K562 (cell line): ENCODE data around the gene PARD3B. TPM values are rescaled to one million over a fixed set of nuclear protein-coding genes. Genes with fewer than 3 reads are reported as not detected.

Experiments used
- ATAC-seq: fragments of 200-7000 bp; cut with Tn5 transposase; 3 replicates; pipeline ENCODE4 v1.9.1; 2020; ENCODE audit warnings: moderate library complexity
- BruUV-seq: library from RNA; stranded (reverse); fragments of 400-500 nt; replicated peaks from 2 replicates; lab custom pipeline; 2021; lab: Mats Ljungman, UMichigan
- CTCF ChIA-PET: fragments of 300-600 bp; formaldehyde crosslinking; extraction: SDS; loops from one replicate; lab custom pipeline; 2021; ENCODE audit warnings: low intra/inter-chr PET ratio; lab: Yijun Ruan, JAX
- POLR2A ChIA-PET: fragments of 300-600, 350-650 bp; sonication (Branson Sonifier 250); formaldehyde crosslinking; extraction: SDS; loops from one replicate; lab custom pipeline; 2021; ENCODE audit warnings: antibody characterized with exemption, inconsistent platforms; lab: Yijun Ruan, JAX
- DNase-seq, 4 experiments: peaks; one replicate each; pipeline versions ENCODE4 v3.0.0 to v3.0.0-alpha.2; 2011 to 2018; ENCODE audit warnings: low spot score in 3 of 4, mixed read lengths in 3 of 4; ENCODE audit errors: extremely low read depth in 1 of 4
- FAIRE-seq: peaks from 2 replicates; lab custom pipeline; 2011; peaks lifted over from hg19 to GRCh38; lab: Jason Lieb, UNC
- H2AFZ ChIP-seq: 2 replicates; pipeline ENCODE4 v1.6.0; 2011; ENCODE audit warnings: low read depth, low read length, control low read depth, inconsistent platforms
- H3K27ac ChIP-seq: fragments of 200-600 bp; 3 replicates; pipeline ENCODE4 v1.8.0; 2011; ENCODE audit warnings: low read depth, mild to moderate bottlenecking, control low read depth, inconsistent platforms, low read length, moderate library complexity, mixed read lengths; ENCODE audit errors: extremely low read depth
- H3K27me3 ChIP-seq, 2 experiments: fragments of 300-600 bp in 1 of 2; 2 replicates in 1 of 2; 3 replicates in 1 of 2; pipeline versions ENCODE4 v1.6.0 to v1.8.0; 2011; ENCODE audit warnings: inconsistent platforms in 2 of 2, low read length in 2 of 2, mild to moderate bottlenecking in 1 of 2, mixed read lengths in 1 of 2, moderate library complexity in 1 of 2; ENCODE audit not compliant: control insufficient read depth in 2 of 2, insufficient read depth in 2 of 2
- H3K36me3 ChIP-seq: fragments of 300-600 bp; 3 replicates; pipeline ENCODE4 v1.8.0; 2011; ENCODE audit warnings: mild to moderate bottlenecking, low read length, inconsistent platforms; ENCODE audit not compliant: control insufficient read depth, insufficient read depth
- H3K4me1 ChIP-seq, 2 experiments: fragments of 200-600 bp in 1 of 2; replicated peaks in 1 of 2; 2 replicates in 1 of 2; 3 replicates in 1 of 2; pipeline versions ENCODE4 v1.5.1 to v1.8.0; 2011; ENCODE audit warnings: inconsistent platforms in 2 of 2, low read length in 2 of 2, mild to moderate bottlenecking in 1 of 2, mixed read lengths in 1 of 2, moderate library complexity in 1 of 2; ENCODE audit not compliant: control insufficient read depth in 2 of 2, insufficient read depth in 2 of 2
- H3K4me2 ChIP-seq: 2 replicates; pipeline ENCODE4 v1.6.1; 2011; ENCODE audit warnings: low read length, control low read depth, inconsistent platforms, mixed read lengths; ENCODE audit not compliant: insufficient read depth
- H3K4me3 ChIP-seq: fragments of 200-600 bp; sonication (generic), shearing (Covaris generic); 2 replicates; pipeline ENCODE4 v1.5.1; 2016; ENCODE audit warnings: control low read depth, inconsistent platforms
- H3K79me2 ChIP-seq: fragments of 200-600 bp; 3 replicates; pipeline ENCODE4 v1.8.0; 2011; ENCODE audit warnings: low read length, inconsistent platforms; ENCODE audit not compliant: control insufficient read depth, insufficient read depth
- H3K9ac ChIP-seq, 2 experiments: 2 replicates each; pipeline versions ENCODE4 v1.6.0 to v1.6.1; 2011; ENCODE audit warnings: low read depth in 2 of 2, low read length in 2 of 2, control low read depth in 1 of 2, inconsistent platforms in 1 of 2, mild to moderate bottlenecking in 1 of 2, mixed read lengths in 1 of 2; ENCODE audit not compliant: insufficient read depth in 1 of 2
- H3K9me1 ChIP-seq: one replicate; pipeline ENCODE4 v1.6.0; 2011; ENCODE audit warnings: inconsistent platforms, mild to moderate bottlenecking, low read length, moderate library complexity; ENCODE audit not compliant: control insufficient read depth, insufficient read depth
- H3K9me3 ChIP-seq: replicated peaks from 2 replicates; pipeline ENCODE4 v1.5.1; 2011; ENCODE audit warnings: low read depth, low read length, inconsistent platforms; ENCODE audit not compliant: control insufficient read depth, insufficient read depth
- H4K20me1 ChIP-seq: replicated peaks from 2 replicates; pipeline ENCODE4 v1.6.1; 2011; ENCODE audit warnings: low read length, inconsistent platforms, mixed read lengths; ENCODE audit not compliant: control insufficient read depth, insufficient read depth
- BRF2 ChIP-seq: IDR thresholded peaks from 3 replicates; pipeline ENCODE4 v1.6.1; 2011; ENCODE audit warnings: borderline replicate concordance, mild to moderate bottlenecking; ENCODE audit not compliant: insufficient read length, insufficient read depth
- CC2D1A ChIP-seq: fragments of 450-650 bp; IDR thresholded peaks from 2 replicates; pipeline ENCODE4 v1.6.1; 2017; ENCODE audit warnings: mild to moderate bottlenecking
- EP400 ChIP-seq: fragments of 450-650 bp; IDR thresholded peaks from 2 replicates; pipeline ENCODE4 v1.6.1; 2017; ENCODE audit warnings: antibody characterized with exemption, mild to moderate bottlenecking, moderate library complexity
- HNRNPH1 ChIP-seq: fragments of 200-400 bp; formaldehyde crosslinking; optimal IDR thresholded peaks from 2 replicates; pipeline ENCODE3; 2017; ENCODE audit warnings: low read depth, mild to moderate bottlenecking, low read length, moderate library complexity
- HNRNPUL1 ChIP-seq: fragments of 200-400 bp; formaldehyde crosslinking; IDR thresholded peaks from 2 replicates; pipeline ENCODE4 v1.6.1; 2017; ENCODE audit warnings: low read length
- MECOM ChIP-seq: fragments of 250-450 bp; sonication (Bioruptor Pico); IDR thresholded peaks from 2 replicates; pipeline ENCODE4 v1.8.0; 2022; ENCODE audit warnings: inconsistent platforms
- MED1 ChIP-seq: sonication (generic); formaldehyde crosslinking; IDR thresholded peaks from 2 replicates; pipeline ENCODE4 v1.8.1; 2023; ENCODE audit warnings: missing genetic modification reagents, borderline replicate concordance
- MLLT1 ChIP-seq, 2 experiments: fragments of 450-650 bp; IDR thresholded peaks; 2 replicates each; pipeline ENCODE4 v1.6.1; 2016
- PPARD ChIP-seq: fragments of 250-450 bp; sonication (Bioruptor Pico); IDR thresholded peaks from 2 replicates; pipeline ENCODE4 v1.8.0; 2022; ENCODE audit warnings: inconsistent platforms, mild to moderate bottlenecking, moderate library complexity
- PREB ChIP-seq: sonication (generic); formaldehyde crosslinking; IDR thresholded peaks from 2 replicates; pipeline ENCODE4 v1.8.1; 2023; ENCODE audit warnings: mild to moderate bottlenecking, missing genetic modification reagents
- RAD21 ChIP-seq, 2 experiments: fragments of 250-450 bp in 1 of 2; fragments of 450-650 bp in 1 of 2; sonication (Bioruptor Pico) in 1 of 2; formaldehyde crosslinking in 1 of 2; IDR thresholded peaks in 1 of 2; conservative IDR thresholded peaks in 1 of 2; 2 replicates each; pipeline versions ENCODE4 v1.4.0 to v1.8.0; 2020 to 2022; ENCODE audit warnings: mild to moderate bottlenecking in 2 of 2, moderate library complexity in 1 of 2
- RBFOX2 ChIP-seq: fragments of 200-400 bp; formaldehyde crosslinking; IDR thresholded peaks from 2 replicates; pipeline ENCODE4 v1.6.1; 2017; ENCODE audit warnings: low read depth, mild to moderate bottlenecking, low read length, moderate library complexity
- RBM34 ChIP-seq: fragments of 200-400 bp; formaldehyde crosslinking; IDR thresholded peaks from 2 replicates; pipeline ENCODE4 v1.6.1; 2018; ENCODE audit warnings: low read length, borderline replicate concordance; ENCODE audit not compliant: insufficient read depth
- ZC3H4 ChIP-seq: sonication (generic); formaldehyde crosslinking; IDR thresholded peaks from 2 replicates; pipeline ENCODE4 v1.9.0; 2021; ENCODE audit warnings: missing genetic modification reagents, borderline replicate concordance
- ZNF224 ChIP-seq: sonication (generic); formaldehyde crosslinking; IDR thresholded peaks from 2 replicates; pipeline ENCODE4 v1.8.0; 2022; ENCODE audit warnings: mild to moderate bottlenecking, missing genetic modification reagents
- ZNF41 ChIP-seq: fragments of 250-450 bp; sonication (Bioruptor Pico); conservative IDR thresholded peaks from 2 replicates; pipeline ENCODE4 v1.4.0; 2020; ENCODE audit warnings: mild to moderate bottlenecking
- ZNF436 ChIP-seq: fragments of 250-450, 450-650 bp; sonication (Bioruptor Pico); formaldehyde crosslinking; IDR thresholded peaks from 2 replicates; pipeline ENCODE4 v1.7.0; 2020; ENCODE audit warnings: mild to moderate bottlenecking
- ZNF76 ChIP-seq: fragments of 250-450 bp; sonication (Bioruptor Pico); IDR thresholded peaks from 2 replicates; pipeline ENCODE4 v1.4.0; 2020; ENCODE audit warnings: mild to moderate bottlenecking, moderate library complexity, borderline replicate concordance
- WGBS: fragments of 100-300 bp; shearing (Covaris generic); methylation state at CpG from one replicate; pipeline ENCODE4 v1.1.6; 2016; ENCODE audit warnings: low coverage, mixed read lengths; ENCODE audit not compliant: insufficient coverage; ENCODE audit errors: missing lambda C conversion rate; 5-methylcytosine and 5-hydroxymethylcytosine counted together
- in situ Hi-C: fragments of 300-500 bp; cut with MboI; formaldehyde crosslinking; loops from 4 replicates; pipeline ENCODE4 v1.15.0; 2018; ENCODE audit warnings: inconsistent platforms, mixed read lengths
- intact Hi-C: fragments of 100-400 bp; cut with micrococcal nuclease; formaldehyde crosslinking; loops from 2 replicates; pipeline ENCODE4 v1.14.2; 2022
- polyA plus RNA-seq, 8 experiments: library from polyadenylated mRNA; depleted of rRNA in 4 of 8; stranded (reverse) in 5 of 8; unstranded in 3 of 8; fragments of >200 nt; fragmentation: Nextera tagmentation in 2 of 8; fragmentation: Illumina TruSeq in 1 of 8; extraction: Ambion mirVana in 2 of 8; extraction: Trizol in 1 of 8; gene quantifications; 2 replicates each; pipeline versions ENCODE4 v1.2.1 to v1.2.3, GENCODE V29; 2011 to 2014; ENCODE audit warnings: inconsistent platforms in 1 of 8, missing spikeins in 1 of 8
- total RNA-seq, 7 experiments: library from RNA; depleted of rRNA in 6 of 7; stranded (reverse); fragments of >200 nt in 6 of 7; fragmentation: Illumina TruSeq in 2 of 7; extraction: Trizol in 2 of 7; gene quantifications; 2 replicates each; pipeline versions ENCODE4 v1.2.1 to v1.2.3, GENCODE V29; 2011 to 2021; ENCODE audit warnings: low replicate concordance in 1 of 7

The PARD3B gene
- total and polyA plus RNA-seq, 9 of the 15 experiments (the other 6 are each of a cell fraction or from before 2014, with no cell fraction given): 0.15 to 3.0 (median 1.1) TPM

- CTCF ChIA-PET: no interaction called here
- Histone ChIP-seq H3K4me1 (no peaks in the 10 kb centered on the region), H3K4me2 (no peak overlapping the region), H4K20me1 (no peaks in the 10 kb centered on the region), H3K9me1 (no peaks in the 10 kb centered on the region), H3K79me2 (no peaks in the 10 kb centered on the region), H3K9ac (no peak overlapping the region), H3K27me3 (no peaks in the 10 kb centered on the region; a peak in 1 of 5 replicates), H3K27ac (no peak overlapping the region), H3K36me3 (no peaks in the 10 kb centered on the region), H3K4me3 (no peak overlapping the region), H2AFZ (no peak overlapping the region), H3K9me3 (no peaks in the 10 kb centered on the region)
- intact Hi-C loops: no loop called here
- DNase-seq (no peak), ATAC-seq (no peak), FAIRE-seq (no peak)
- POLR2A ChIA-PET: no interaction called here
- no peak for TF ChIP-seq ZNF436 (CRISPR knock-in tag)
- no peak for TF ChIP-seq BRF2
- no peak for TF ChIP-seq EP400
- TF ChIP-seq ZNF41: no peak
- no peak for TF ChIP-seq MED1 (CRISPR knock-in tag)
- no peak for TF ChIP-seq MLLT1 (IDR thresholded peaks at IDR 0.05)
- no peak for TF ChIP-seq RBFOX2
- no peak for TF ChIP-seq HNRNPUL1
- TF ChIP-seq PREB (CRISPR knock-in tag): no peak
- no peak for TF ChIP-seq PPARD (CRISPR knock-in tag)
- no peak for TF ChIP-seq CC2D1A
- TF ChIP-seq MECOM (CRISPR knock-in tag): no peak
- TF ChIP-seq RAD21 (CRISPR knock-in tag; conservative IDR thresholded peaks at IDR 0.05 in 1 of 2, IDR thresholded peaks at IDR 0.05 in 1 of 2): no peak
- no peak for TF ChIP-seq ZNF76 (CRISPR knock-in tag)
- no peak for TF ChIP-seq RBM34
- no peak for TF ChIP-seq ZC3H4
- TF ChIP-seq ZNF224: no peak
- no peak for TF ChIP-seq HNRNPH1
- BruUV-seq: no TSS peak
- WGBS: 2% methylated on average over 10 of the region's 10 CpGs
- in situ Hi-C loops: no loop called here
Measured at GRCh38 chr2:205629091-205629776, 1084.0 kb downstream of the PARD3B start.
